ENCODE data around the gene HM13.

HM13 gene

GRCh38 chr20:31596831-31597480 lies 82.7 kb downstream of the HM13 start:
- Histone ChIP-seq H3K27ac (ENCODE audit: insufficient read depth, low read length, poor library complexity, severe bottlenecking) (no peak overlapping the region), H3K4me3 (ENCODE audit: insufficient read depth, low read depth, low read length, poor library complexity, severe bottlenecking) (no peak overlapping the region)

DNA sequence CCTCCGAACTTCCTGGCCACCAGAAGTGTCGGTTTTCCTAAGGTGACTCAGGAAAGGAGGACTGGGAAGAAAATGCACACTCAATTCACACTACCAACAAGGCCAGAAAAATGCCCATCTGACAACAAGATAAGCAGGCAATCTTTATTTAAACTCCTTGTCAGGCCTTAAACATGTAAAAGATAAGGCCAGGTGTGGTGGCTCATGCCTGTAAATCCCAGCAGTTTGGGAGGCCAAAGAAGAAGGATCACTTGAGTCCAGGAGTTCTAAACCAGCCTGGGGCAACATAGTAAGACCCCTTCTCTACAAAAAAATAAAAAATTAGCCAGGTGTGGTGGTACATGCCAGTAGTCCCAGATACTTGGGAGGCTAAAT lies 83.2 kb downstream of the HM13 start:
- Histone ChIP-seq H3K9me3 (ENCODE audit: control insufficient read depth, low read length) (no peaks in the 10 kb centered on the region), H3K4me1 (ENCODE audit: control insufficient read depth, insufficient read depth, low read length, poor library complexity, severe bottlenecking) (no peaks in the 10 kb centered on the region), H3K36me3 (ENCODE audit: control insufficient read depth, insufficient read depth, low read length) (no peaks in the 10 kb centered on the region), H3K27ac (ENCODE audit: insufficient read depth, low read length, poor library complexity, severe bottlenecking) (no peak overlapping the region), H3K4me3 (ENCODE audit: insufficient read depth, low read depth, low read length, poor library complexity, severe bottlenecking) (no peak overlapping the region), H3K27me3 (replicated peaks; ENCODE audit: control insufficient read depth, insufficient read depth, low read length, poor library complexity, severe bottlenecking) (peaks cover 3% of the 10 kb centered on the region)
- no peak for DNase-seq

More at GRCh38 chr20:31596831-31597480, 82.7 kb downstream of the HM13 start:
- Histone ChIP-seq H3K27me3 (replicated peaks; ENCODE audit: control insufficient read depth, insufficient read depth, low read length, poor library complexity, severe bottlenecking) (no peaks in the 10 kb centered on the region), H3K4me1 (ENCODE audit: control insufficient read depth, insufficient read depth, low read length, poor library complexity, severe bottlenecking) (no peaks in the 10 kb centered on the region), H3K9me3 (ENCODE audit: control insufficient read depth, low read length) (no peaks in the 10 kb centered on the region), H3K36me3 (ENCODE audit: control insufficient read depth, insufficient read depth, low read length) (no peaks in the 10 kb centered on the region)
- no peak for DNase-seq

GRCh38 chr20:31602431-31602778 lies 88.2 kb downstream of the HM13 start:
- Histone ChIP-seq H3K4me3 (ENCODE audit: insufficient read depth, low read depth, low read length, poor library complexity, severe bottlenecking) (no peak overlapping the region), H3K27ac (ENCODE audit: insufficient read depth, low read length, poor library complexity, severe bottlenecking) (no peak overlapping the region), H3K36me3 (ENCODE audit: control insufficient read depth, insufficient read depth, low read length) (no peaks in the 10 kb centered on the region), H3K27me3 (replicated peaks; ENCODE audit: control insufficient read depth, insufficient read depth, low read length, poor library complexity, severe bottlenecking) (peaks cover 19% of the 10 kb centered on the region), H3K9me3 (ENCODE audit: control insufficient read depth, low read length) (no peaks in the 10 kb centered on the region), H3K4me1 (ENCODE audit: control insufficient read depth, insufficient read depth, low read length, poor library complexity, severe bottlenecking) (peaks cover 19% of the 10 kb centered on the region)
- DNase-seq = no peak

- Histone ChIP-seq H3K27ac (ENCODE audit: insufficient read depth, low read length, poor library complexity, severe bottlenecking) (no peak overlapping the region), H3K9me3 (ENCODE audit: control insufficient read depth, low read length) (no peaks in the 10 kb centered on the region), H3K27me3 (replicated peaks; ENCODE audit: control insufficient read depth, insufficient read depth, low read length, poor library complexity, severe bottlenecking) (peaks cover 24% of the 10 kb centered on the region), H3K36me3 (ENCODE audit: control insufficient read depth, insufficient read depth, low read length) (no peaks in the 10 kb centered on the region), H3K4me3 (ENCODE audit: insufficient read depth, low read depth, low read length, poor library complexity, severe bottlenecking) (no peak overlapping the region), H3K4me1 (ENCODE audit: control insufficient read depth, insufficient read depth, low read length, poor library complexity, severe bottlenecking) (peaks cover 19% of the 10 kb centered on the region)
- DNase-seq = peak in 2 of 3 donors; percentile 31 to 32
These were observed 88.7 kb downstream of the HM13 start for GRCh38 chr20:31602779-31603441.

DNA sequence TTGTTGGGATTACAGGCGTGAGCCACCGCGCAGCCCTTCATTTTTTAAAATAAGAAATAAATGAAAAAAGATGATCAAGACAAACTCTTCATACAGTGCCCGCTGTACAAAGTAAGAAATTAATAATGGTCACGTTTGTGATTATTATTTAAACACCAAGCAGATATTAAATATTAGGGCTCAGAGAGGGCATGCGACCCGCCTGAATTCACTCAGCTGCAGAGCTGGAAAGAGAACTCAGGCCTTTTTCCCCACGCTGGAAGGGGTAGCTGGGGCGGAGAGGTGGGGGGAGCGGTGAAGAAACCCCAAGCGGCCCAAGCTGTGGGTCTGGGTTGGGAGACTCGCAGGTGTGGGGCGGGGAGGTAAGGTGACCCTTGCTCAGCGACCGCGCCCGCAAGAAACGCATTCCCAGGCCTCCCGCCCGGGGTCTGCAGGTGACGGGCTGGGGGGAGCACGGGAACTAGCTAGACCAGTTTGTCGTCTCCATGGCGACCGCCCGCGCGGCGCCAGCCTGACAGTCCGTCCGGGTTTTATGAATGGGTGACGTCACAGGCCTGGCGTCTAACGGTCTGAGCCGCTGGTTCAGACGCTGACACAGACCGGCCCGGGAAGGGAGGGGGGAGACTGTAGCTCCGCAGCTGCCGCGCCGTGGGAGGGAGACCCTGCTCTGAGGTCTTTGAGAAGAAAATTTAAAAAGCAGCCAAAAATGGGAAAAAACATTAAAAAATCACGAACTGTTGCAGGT lies 89.8 kb downstream of the HM13 start:
- DNase-seq = peak; percentile 79 to 82 (median 81)
- Histone ChIP-seq H3K4me1 (ENCODE audit: control insufficient read depth, insufficient read depth, low read length, poor library complexity, severe bottlenecking) (peaks cover 19% of the 10 kb centered on the region), H3K27ac (ENCODE audit: insufficient read depth, low read length, poor library complexity, severe bottlenecking) (no peak overlapping the region), H3K4me3 (ENCODE audit: insufficient read depth, low read depth, low read length, poor library complexity, severe bottlenecking) (peak overlapping the region; percentile 77), H3K36me3 (ENCODE audit: control insufficient read depth, insufficient read depth, low read length) (no peaks in the 10 kb centered on the region), H3K9me3 (ENCODE audit: control insufficient read depth, low read length) (no peaks in the 10 kb centered on the region), H3K27me3 (replicated peaks; ENCODE audit: control insufficient read depth, insufficient read depth, low read length, poor library complexity, severe bottlenecking) (peaks cover 31% of the 10 kb centered on the region)

DNA sequence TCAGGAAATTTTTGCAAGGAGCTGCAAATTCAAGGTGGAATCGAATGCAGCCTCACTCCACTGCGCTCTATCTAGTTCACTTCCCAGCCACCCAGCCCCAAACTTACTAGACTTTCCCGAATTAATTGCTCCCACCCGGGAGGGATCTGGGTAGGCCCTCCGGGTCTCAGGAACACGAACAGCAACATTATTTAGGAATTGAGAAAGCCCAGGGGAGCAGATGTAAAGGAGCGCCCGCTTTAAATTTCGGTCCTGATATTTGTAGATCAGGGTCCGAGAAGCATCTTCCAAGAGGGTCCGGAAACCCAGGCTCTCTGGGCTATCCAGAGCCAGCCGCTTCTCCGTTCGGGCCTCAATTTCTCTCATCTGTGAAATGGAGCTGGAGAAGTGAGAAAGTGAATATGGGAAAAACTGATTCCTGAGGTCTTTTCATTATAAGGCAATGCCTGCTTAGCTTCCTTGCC lies 90.4 kb downstream of the HM13 start:
- no peak for DNase-seq
- Histone ChIP-seq H3K4me3 (ENCODE audit: insufficient read depth, low read depth, low read length, poor library complexity, severe bottlenecking) (peak overlapping the region; percentile 77), H3K4me1 (ENCODE audit: control insufficient read depth, insufficient read depth, low read length, poor library complexity, severe bottlenecking) (peaks cover 19% of the 10 kb centered on the region)

DNA sequence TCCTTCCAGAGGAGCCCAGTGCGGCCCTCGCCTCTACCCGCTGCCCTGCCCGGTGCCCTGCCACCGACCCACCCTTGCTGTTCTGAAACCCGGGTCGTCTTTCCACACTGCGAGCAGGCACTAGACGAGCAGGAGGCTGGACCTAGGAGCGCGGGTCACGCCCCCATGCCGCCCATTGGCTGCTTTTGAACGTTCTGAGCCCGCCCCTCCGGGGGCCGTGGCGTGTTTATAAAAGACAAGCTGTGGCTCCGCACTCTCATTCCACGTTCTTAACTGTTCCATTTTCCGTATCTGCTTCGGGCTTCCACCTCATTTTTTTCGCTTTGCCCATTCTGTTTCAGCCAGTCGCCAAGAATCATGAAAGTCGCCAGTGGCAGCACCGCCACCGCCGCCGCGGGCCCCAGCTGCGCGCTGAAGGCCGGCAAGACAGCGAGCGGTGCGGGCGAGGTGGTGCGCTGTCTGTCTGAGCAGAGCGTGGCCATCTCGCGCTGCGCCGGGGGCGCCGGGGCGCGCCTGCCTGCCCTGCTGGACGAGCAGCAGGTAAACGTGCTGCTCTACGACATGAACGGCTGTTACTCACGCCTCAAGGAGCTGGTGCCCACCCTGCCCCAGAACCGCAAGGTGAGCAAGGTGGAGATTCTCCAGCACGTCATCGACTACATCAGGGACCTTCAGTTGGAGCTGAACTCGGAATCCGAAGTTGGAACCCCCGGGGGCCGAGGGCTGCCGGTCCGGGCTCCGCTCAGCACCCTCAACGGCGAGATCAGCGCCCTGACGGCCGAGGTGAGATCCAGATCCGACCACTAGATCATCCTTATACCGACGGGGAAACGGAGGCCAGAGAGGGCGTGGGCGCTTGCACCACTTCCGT lies 91.0 kb downstream of the HM13 start, which contains the start of gene ID1:
Gene ID1 (plus strand): TSS at position 259 of the 871 bp plus-strand sequence. CDS start 99 bp downstream, at position 358.
- peak within 1 kb of the TSS; percentile 25 for H3K27ac ChIP-seq (ENCODE audit: insufficient read depth, low read length, poor library complexity, severe bottlenecking)
- H3K4me1 ChIP-seq (ENCODE audit: control insufficient read depth, insufficient read depth, low read length, poor library complexity, severe bottlenecking) = peaks cover 19% of the 10 kb centered on the region
- no peaks in the 10 kb centered on the region for H3K9me3 ChIP-seq (ENCODE audit: control insufficient read depth, low read length)
- H3K4me3 ChIP-seq (ENCODE audit: insufficient read depth, low read depth, low read length, poor library complexity, severe bottlenecking) = peak within 1 kb of the TSS; percentile 77
- peaks cover 31% of the 10 kb centered on the region for H3K27me3 ChIP-seq (replicated peaks; ENCODE audit: control insufficient read depth, insufficient read depth, low read length, poor library complexity, severe bottlenecking)
- no peaks in the 10 kb centered on the region for H3K36me3 ChIP-seq (ENCODE audit: control insufficient read depth, insufficient read depth, low read length)
- DNase-seq = peak; percentile 81 to 85 (median 82)

More for the DNA sequence above, 90.4 kb downstream of the HM13 start:
- Histone ChIP-seq H3K9me3 (ENCODE audit: control insufficient read depth, low read length) (no peaks in the 10 kb centered on the region), H3K27me3 (replicated peaks; ENCODE audit: control insufficient read depth, insufficient read depth, low read length, poor library complexity, severe bottlenecking) (peaks cover 31% of the 10 kb centered on the region), H3K27ac (ENCODE audit: insufficient read depth, low read length, poor library complexity, severe bottlenecking) (peak overlapping the region; percentile 25), H3K36me3 (ENCODE audit: control insufficient read depth, insufficient read depth, low read length) (no peaks in the 10 kb centered on the region)

GRCh38 chr20:31605902-31606803 lies 91.9 kb downstream of the HM13 start:
- Histone ChIP-seq H3K36me3 (ENCODE audit: control insufficient read depth, insufficient read depth, low read length) (no peaks in the 10 kb centered on the region), H3K9me3 (ENCODE audit: control insufficient read depth, low read length) (no peaks in the 10 kb centered on the region), H3K4me1 (ENCODE audit: control insufficient read depth, insufficient read depth, low read length, poor library complexity, severe bottlenecking) (peaks cover 19% of the 10 kb centered on the region), H3K4me3 (ENCODE audit: insufficient read depth, low read depth, low read length, poor library complexity, severe bottlenecking) (peak overlapping the region; percentile 77), H3K27me3 (replicated peaks; ENCODE audit: control insufficient read depth, insufficient read depth, low read length, poor library complexity, severe bottlenecking) (peaks cover 31% of the 10 kb centered on the region), H3K27ac (ENCODE audit: insufficient read depth, low read length, poor library complexity, severe bottlenecking) (no peak overlapping the region)
- no peak for DNase-seq
